Mucosa of stomach (tissue), 1 donor: ENCODE results near the gene GCC1.
A peak's percentile ranks its signal among the peaks of the same experiment; 100 is the strongest.

Experiments
- H3K27me3 ChIP-seq: one replicate; pipeline ENCODE4 v1.7.0; 2013; ENCODE audit warnings: mild to moderate bottlenecking, low read length; ENCODE audit not compliant: control insufficient read depth, insufficient read depth
- H3K36me3 ChIP-seq: one replicate; pipeline ENCODE4 v1.7.0; 2013; ENCODE audit warnings: low read length; ENCODE audit not compliant: control insufficient read depth, insufficient read depth
- H3K4me1 ChIP-seq: one replicate; pipeline ENCODE4 v1.7.0; 2013; ENCODE audit warnings: mild to moderate bottlenecking, low read length; ENCODE audit not compliant: control insufficient read depth, insufficient read depth
- H3K4me3 ChIP-seq: one replicate; pipeline ENCODE4 v1.7.0; 2013; ENCODE audit warnings: low read length
- H3K9ac ChIP-seq: one replicate; pipeline ENCODE4 v1.7.0; 2013; ENCODE audit warnings: mild to moderate bottlenecking, low read length, moderate library complexity
- H3K9me3 ChIP-seq: one replicate; pipeline ENCODE4 v1.7.0; 2013; ENCODE audit warnings: mild to moderate bottlenecking, low read length, moderate library complexity; ENCODE audit not compliant: control insufficient read depth
- donor health status: Pancreatic carcinoma.

The GCC1 gene

GRCh38 chr7:127609297-127609696, 23.9 kb upstream of the GCC1 start:
- H3K4me3 ChIP-seq = no peak overlapping the region
- H3K4me1 ChIP-seq = no peaks in the 10 kb centered on the region
- no peak overlapping the region for H3K9ac ChIP-seq
- no peaks in the 10 kb centered on the region for H3K9me3 ChIP-seq
- no peaks in the 10 kb centered on the region for H3K36me3 ChIP-seq
- H3K27me3 ChIP-seq = no peaks in the 10 kb centered on the region

- H3K9ac ChIP-seq = no peak overlapping the region
- H3K27me3 ChIP-seq = no peaks in the 10 kb centered on the region
- H3K4me3 ChIP-seq = no peak overlapping the region
- H3K9me3 ChIP-seq = no peaks in the 10 kb centered on the region
- H3K4me1 ChIP-seq = no peaks in the 10 kb centered on the region
- no peaks in the 10 kb centered on the region for H3K36me3 ChIP-seq
Measured at GRCh38 chr7:127608446-127608845, 23.1 kb upstream of the GCC1 start.

- H3K27me3 ChIP-seq = no peaks in the 10 kb centered on the region
- H3K9me3 ChIP-seq = no peaks in the 10 kb centered on the region
- H3K4me1 ChIP-seq = no peaks in the 10 kb centered on the region
- no peak overlapping the region for H3K4me3 ChIP-seq
- no peaks in the 10 kb centered on the region for H3K36me3 ChIP-seq
- no peak overlapping the region for H3K9ac ChIP-seq
Measured at GRCh38 chr7:127600885-127601284, 15.5 kb upstream of the GCC1 start.

GRCh38 chr7:127598318-127598717, 12.9 kb upstream of the GCC1 start:
- H3K27me3 ChIP-seq = no peaks in the 10 kb centered on the region
- H3K36me3 ChIP-seq = no peaks in the 10 kb centered on the region
- H3K4me3 ChIP-seq = no peak overlapping the region
- H3K4me1 ChIP-seq = no peaks in the 10 kb centered on the region
- no peaks in the 10 kb centered on the region for H3K9me3 ChIP-seq
- no peak overlapping the region for H3K9ac ChIP-seq

GRCh38 chr7:127595737-127596136, 10.3 kb upstream of the GCC1 start:
- Histone ChIP-seq H3K9ac (no peak overlapping the region), H3K36me3 (no peaks in the 10 kb centered on the region), H3K4me1 (no peaks in the 10 kb centered on the region), H3K9me3 (no peaks in the 10 kb centered on the region), H3K27me3 (no peaks in the 10 kb centered on the region), H3K4me3 (no peak overlapping the region)

GRCh38 chr7:127594490-127594889, 9.1 kb upstream of the GCC1 start:
- H3K9me3 ChIP-seq = no peaks in the 10 kb centered on the region
- H3K27me3 ChIP-seq = no peaks in the 10 kb centered on the region
- no peak overlapping the region for H3K9ac ChIP-seq
- no peaks in the 10 kb centered on the region for H3K36me3 ChIP-seq
- no peak overlapping the region for H3K4me3 ChIP-seq
- H3K4me1 ChIP-seq = peaks cover 2% of the 10 kb centered on the region

GRCh38 chr7:127592550-127592949, 7.2 kb upstream of the GCC1 start:
- Histone ChIP-seq H3K4me3 (no peak overlapping the region), H3K9me3 (no peaks in the 10 kb centered on the region)

GRCh38 chr7:127591591-127591990, 6.2 kb upstream of the GCC1 start:
- no peak overlapping the region for H3K9ac ChIP-seq
- peaks cover 15% of the 10 kb centered on the region for H3K4me1 ChIP-seq
- H3K9me3 ChIP-seq = no peaks in the 10 kb centered on the region
- no peaks in the 10 kb centered on the region for H3K27me3 ChIP-seq
- H3K36me3 ChIP-seq = no peaks in the 10 kb centered on the region
- H3K4me3 ChIP-seq = no peak overlapping the region

More at GRCh38 chr7:127592550-127592949, 7.2 kb upstream of the GCC1 start:
- H3K36me3 ChIP-seq = no peaks in the 10 kb centered on the region
- H3K9ac ChIP-seq = no peak overlapping the region
- H3K27me3 ChIP-seq = no peaks in the 10 kb centered on the region
- H3K4me1 ChIP-seq = peaks cover 12% of the 10 kb centered on the region

GRCh38 chr7:127591189-127591588, 5.8 kb upstream of the GCC1 start:
- no peaks in the 10 kb centered on the region for H3K27me3 ChIP-seq

GRCh38 chr7:127589896-127590295, 4.5 kb upstream of the GCC1 start:
- Histone ChIP-seq H3K4me1 (peaks cover 15% of the 10 kb centered on the region), H3K27me3 (no peaks in the 10 kb centered on the region), H3K9me3 (no peaks in the 10 kb centered on the region), H3K36me3 (no peaks in the 10 kb centered on the region), H3K4me3 (no peak overlapping the region), H3K9ac (no peak overlapping the region)

More at GRCh38 chr7:127591189-127591588, 5.8 kb upstream of the GCC1 start:
- H3K9me3 ChIP-seq = no peaks in the 10 kb centered on the region
- no peak overlapping the region for H3K9ac ChIP-seq
- H3K36me3 ChIP-seq = no peaks in the 10 kb centered on the region
- no peak overlapping the region for H3K4me3 ChIP-seq
- H3K4me1 ChIP-seq = peaks cover 15% of the 10 kb centered on the region

- Histone ChIP-seq H3K9me3 (no peaks in the 10 kb centered on the region), H3K9ac (peak overlapping the region; percentile 91), H3K36me3 (no peaks in the 10 kb centered on the region), H3K4me1 (peaks cover 20% of the 10 kb centered on the region), H3K4me3 (peak overlapping the region; percentile 86), H3K27me3 (no peaks in the 10 kb centered on the region)
Measured at GRCh38 chr7:127588697-127589482, 3.5 kb upstream of the GCC1 start.

- no peaks in the 10 kb centered on the region for H3K9me3 ChIP-seq
- H3K27me3 ChIP-seq = no peaks in the 10 kb centered on the region
- H3K4me3 ChIP-seq = peak within 1 kb of the TSS; percentile 86
- H3K4me1 ChIP-seq = peaks cover 28% of the 10 kb centered on the region
- no peaks in the 10 kb centered on the region for H3K36me3 ChIP-seq
- H3K9ac ChIP-seq = peak within 1 kb of the TSS; percentile 91
Measured at GRCh38 chr7:127588019-127588696, 2.8 kb upstream of the GCC1 start, which contains the start of gene ARF5. Gene ARF5 (plus strand): TSS chr7:127588411. CDS start chr7:127588499, 88 bp downstream.
